WTC11 (cell line): ENCODE data around the gene NFKB1.

Experiments
- ATF1 ChIP-seq: sonication (generic); formaldehyde crosslinking; IDR thresholded peaks from 2 replicates; pipeline ENCODE4 v1.8.1; 2023; ENCODE audit warnings: mild to moderate bottlenecking, moderate library complexity, missing genetic modification reagents
- CTCF ChIP-seq: fragments of 200-600 bp; IDR thresholded peaks from 2 replicates; pipeline ENCODE4 v1.8.0; 2022; ENCODE audit warnings: antibody characterized with exemption
- GRHL2 ChIP-seq: fragments of 250-450 bp; sonication (Bioruptor Pico); IDR thresholded peaks from 2 replicates; pipeline ENCODE4 v1.8.0; 2022; ENCODE audit warnings: mild to moderate bottlenecking, moderate library complexity; ENCODE audit not compliant: insufficient replicate concordance, severe bottlenecking
- ZBTB21 ChIP-seq: sonication (generic); formaldehyde crosslinking; IDR thresholded peaks from 2 replicates; pipeline ENCODE4 v1.8.1; 2023; ENCODE audit warnings: mild to moderate bottlenecking, missing genetic modification reagents, borderline replicate concordance
- ZNF121 ChIP-seq: sonication (generic); formaldehyde crosslinking; IDR thresholded peaks from 2 replicates; pipeline ENCODE4 v1.8.0; 2023; ENCODE audit warnings: missing genetic modification reagents
- ZNF138 ChIP-seq: sonication (generic); formaldehyde crosslinking; conservative IDR thresholded peaks from 2 replicates; pipeline ENCODE4 v1.8.1; 2022; ENCODE audit warnings: mild to moderate bottlenecking, moderate library complexity, missing genetic modification reagents
- ZNF416 ChIP-seq: fragments of 250-450 bp; sonication (Bioruptor Pico); IDR thresholded peaks from 2 replicates; pipeline ENCODE4 v1.9.0; 2021; ENCODE audit warnings: mild to moderate bottlenecking, inconsistent platforms
- ZNF423 ChIP-seq: fragments of 250-450 bp; sonication (Bioruptor Pico); IDR thresholded peaks from 2 replicates; pipeline ENCODE4 v2.1.2; 2022; ENCODE audit warnings: mild to moderate bottlenecking, moderate library complexity

GRCh38 chr4:102579794-102580462 lies 78.8 kb downstream of the NFKB1 start:
- TF ChIP-seq CTCF, result no peak
- TF ChIP-seq ZNF423 (CRISPR knock-in tag), result no peak
- TF ChIP-seq ZBTB21 (CRISPR knock-in tag), result no peak
- no peak for TF ChIP-seq GRHL2 (CRISPR knock-in tag)
- no peak for TF ChIP-seq ZNF121
- no peak for TF ChIP-seq ZNF416
- TF ChIP-seq ATF1 (CRISPR knock-in tag), result no peak
- no peak for TF ChIP-seq ZNF138 (CRISPR knock-in tag)
